Hippocampal formation (tissue), 2 donors: ENCODE results near the gene ITSN2.

ENCODE experiments used
- DNase-seq, 2 donors: peaks; one replicate each; lab custom pipeline; 2025; lab: John Stamatoyannopoulos, UW

Gene ITSN2

DNA sequence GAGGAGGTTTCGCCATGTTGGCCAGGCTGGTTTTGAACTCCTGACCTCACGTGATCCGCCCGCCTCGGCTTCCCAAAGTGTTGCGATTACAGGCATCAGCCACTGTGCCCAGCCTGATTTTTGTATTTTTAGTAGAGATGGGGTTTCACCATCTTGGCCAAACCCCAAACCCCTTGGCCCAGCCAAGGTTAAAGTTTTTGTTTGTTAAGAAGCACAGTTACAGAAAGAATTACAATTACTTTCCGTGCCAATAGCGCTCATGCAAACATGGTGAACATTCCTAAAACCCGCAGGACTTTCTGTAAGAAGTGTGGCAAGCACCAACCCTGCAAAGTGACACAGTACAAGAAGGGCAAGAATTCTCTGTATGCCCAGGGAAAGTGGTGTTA is 26.1 kb downstream of the ITSN2 start:
- DNase-seq, result no peak

DNA sequence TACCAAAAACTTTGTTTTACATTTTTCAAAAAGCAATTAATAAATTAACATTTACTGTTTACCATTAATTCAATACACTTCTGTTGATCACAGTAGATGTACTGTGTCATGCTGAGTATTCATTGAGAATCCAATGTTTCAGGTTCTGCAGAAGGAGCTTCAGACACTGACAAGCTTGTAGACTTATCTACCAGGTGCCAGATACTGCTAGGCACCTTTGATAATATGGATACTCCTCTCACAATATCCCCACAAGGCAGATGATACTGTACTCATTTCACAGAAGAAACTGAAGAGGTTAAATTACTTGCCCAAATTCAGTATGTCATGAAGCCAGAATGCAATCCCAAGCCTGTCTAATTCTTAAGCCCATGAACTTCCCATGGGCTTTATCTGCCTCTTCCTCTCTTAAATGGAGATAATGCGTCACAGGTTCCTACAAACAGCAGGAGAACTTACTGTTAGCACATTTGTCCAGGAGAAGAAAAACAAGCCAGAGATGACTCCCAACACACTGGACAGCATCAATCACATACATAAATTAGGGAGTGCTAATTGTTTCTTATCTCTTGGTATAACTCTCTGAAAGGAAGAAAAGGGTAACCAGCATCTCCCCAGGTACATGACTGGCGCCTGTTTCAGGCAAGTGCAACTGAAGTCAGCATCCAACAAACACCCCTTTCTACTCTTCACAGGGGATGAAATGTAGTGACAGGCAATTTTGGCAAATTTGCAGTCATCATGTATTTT is 27.4 kb downstream of the ITSN2 start:
- no peak for DNase-seq

DNA sequence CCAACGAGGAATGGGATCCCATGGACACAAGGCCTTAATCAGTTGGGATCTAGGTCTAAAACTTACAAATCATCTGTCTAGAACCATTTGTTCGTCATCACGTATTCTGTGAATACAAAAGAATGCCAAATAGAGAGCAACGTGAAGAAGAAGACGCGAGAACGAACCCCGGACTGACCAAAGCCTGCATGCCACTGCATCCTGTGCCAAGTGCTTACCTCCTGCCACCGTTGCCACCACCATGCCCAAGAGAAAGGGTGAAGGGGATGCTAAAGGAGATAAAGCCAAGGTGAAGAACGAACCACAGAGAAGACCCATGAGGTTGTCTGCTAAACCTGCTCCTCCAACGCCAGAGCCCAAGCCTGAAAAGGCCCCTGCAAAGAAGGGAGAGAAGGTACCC is 30.2 kb downstream of the ITSN2 start:
- DNase-seq, result no peak

DNA sequence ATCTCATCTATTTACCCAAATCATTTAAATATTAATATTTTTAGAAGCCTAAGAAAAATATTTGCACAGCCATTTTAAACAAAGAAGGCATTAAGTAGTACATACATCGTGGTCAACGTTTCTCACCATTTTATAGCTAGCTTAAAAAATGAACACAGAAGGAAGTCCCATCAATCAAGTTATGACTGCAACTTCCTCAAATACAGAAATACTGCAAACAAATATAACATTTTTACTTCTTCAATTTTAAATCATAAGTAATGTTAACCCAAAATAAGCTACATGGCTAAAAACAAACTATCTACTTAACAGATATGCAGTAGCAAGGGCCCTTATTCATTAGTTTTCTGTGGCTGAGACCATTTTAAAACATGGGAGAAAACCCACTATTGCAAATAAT is 30.6 kb downstream of the ITSN2 start:
- no peak for DNase-seq

DNA sequence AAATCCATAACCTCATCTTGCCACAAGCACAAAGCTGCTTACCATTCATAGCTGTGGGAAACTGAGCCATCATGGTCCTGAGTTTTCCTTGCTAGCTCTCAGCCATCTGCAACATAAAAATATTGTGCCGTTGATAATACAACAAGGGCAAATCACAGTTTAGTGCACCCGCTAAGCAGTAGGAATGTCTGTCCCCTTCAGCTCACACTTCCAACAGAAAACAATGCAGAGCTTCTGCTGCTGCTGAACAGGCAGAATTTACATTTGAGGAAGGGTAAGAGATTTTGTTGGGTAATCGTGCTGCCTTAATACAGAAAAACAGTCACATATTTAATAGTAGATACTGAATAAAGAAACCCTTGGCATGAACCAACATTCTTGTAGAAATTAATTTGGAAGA is 32.3 kb downstream of the ITSN2 start:
- DNase-seq, result no peak

DNA sequence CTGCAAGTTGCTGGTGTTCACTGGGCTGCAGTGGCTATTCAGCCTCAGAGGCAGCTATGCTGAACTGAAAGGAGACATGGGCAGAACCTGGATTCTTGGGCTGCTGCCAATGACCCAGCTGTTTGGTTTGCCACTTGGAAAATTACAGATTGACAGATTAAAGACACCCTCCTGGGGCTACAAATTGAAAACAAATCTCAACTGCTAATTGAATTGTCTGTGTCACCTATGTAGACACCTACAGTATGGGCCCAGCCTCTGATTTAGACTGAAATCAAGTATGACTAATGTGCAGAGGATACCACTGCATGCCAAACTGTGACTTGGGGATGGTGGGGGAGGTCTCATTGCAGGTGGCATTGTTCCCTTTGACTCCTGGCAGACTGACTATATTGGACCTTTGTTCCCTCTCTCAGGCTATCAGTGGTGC is 42.8 kb downstream of the ITSN2 start:
- no peak for DNase-seq

DNA sequence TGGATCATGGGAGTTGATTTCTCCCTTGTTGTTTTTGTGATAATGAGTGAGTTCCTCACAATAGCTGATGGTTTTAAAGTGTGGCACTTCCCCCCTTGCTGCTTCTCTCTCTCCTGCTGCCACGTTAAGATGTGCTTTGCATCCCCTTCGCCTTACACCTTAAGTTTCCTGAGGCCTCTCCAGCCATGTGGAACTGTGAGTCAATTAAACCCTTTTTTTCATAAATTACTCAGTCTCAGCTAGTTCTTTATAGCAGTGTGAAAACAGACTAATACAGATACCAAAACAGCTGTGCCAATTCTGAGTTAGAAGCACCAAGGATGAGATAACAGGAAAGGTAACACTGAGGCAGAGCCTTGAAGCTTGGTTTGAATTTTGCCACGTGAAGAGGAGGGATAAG is 44.7 kb downstream of the ITSN2 start:
- DNase-seq, result no peak

DNA sequence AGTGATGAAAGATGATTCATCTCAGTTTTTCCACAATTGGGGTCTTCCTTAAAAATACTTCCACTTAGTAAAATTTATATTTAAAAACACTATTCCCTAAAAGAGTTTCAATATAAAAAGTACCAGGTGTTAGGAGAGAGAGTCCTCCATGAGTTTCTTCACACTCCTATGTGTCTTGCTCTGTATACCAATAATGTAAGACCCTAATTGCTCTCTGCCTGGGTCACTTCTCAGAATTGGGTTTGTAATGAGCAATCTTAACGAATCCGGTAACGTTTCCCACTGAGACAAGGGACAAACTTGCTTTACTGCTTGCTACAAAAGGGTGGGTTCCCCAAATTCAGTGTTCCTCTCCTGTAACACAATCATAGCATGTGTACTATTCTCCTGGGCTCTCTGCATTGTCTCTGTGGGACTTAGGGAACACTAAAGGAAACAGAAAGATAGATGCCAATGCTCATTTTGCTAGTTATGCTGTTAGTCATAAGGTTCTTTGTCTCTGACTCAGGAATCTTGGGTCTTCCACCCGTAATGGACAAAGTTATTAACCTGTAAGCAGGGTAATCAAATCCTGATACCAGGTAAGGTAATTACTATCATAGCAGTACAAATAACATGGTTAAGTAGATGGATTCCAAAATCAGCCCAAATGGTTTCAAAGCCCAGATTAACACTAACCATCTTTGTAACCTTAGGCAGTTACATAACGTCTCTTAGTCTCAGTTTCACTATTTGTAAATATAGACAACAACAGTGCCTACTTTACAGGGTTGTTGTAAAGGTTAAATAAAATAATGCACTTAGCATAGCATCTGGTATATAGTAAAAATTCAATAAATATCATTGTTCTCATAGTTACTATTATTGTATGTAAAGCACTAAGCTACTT is 46.3 kb downstream of the ITSN2 start:
- DNase-seq, result no peak

DNA sequence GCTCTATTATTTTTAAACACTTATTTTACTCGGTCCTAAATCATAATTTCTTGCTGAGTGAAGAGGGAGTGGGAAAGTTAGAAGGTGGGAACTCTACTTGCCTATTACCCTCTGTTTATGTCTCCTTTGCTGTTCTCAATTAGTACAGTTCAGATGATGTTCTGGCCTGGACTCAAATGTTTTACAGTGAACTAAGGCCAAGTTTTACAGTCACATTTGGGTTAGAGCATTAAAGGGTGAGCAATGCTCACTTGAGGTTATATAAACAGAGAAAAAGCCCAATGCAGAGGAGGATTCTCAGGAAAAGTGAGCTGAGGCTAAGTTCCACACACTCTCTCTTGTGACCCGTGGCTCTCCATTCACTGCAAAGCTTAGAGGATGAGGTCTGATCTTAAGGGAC is 52.4 kb downstream of the ITSN2 start:
- no peak for DNase-seq

DNA sequence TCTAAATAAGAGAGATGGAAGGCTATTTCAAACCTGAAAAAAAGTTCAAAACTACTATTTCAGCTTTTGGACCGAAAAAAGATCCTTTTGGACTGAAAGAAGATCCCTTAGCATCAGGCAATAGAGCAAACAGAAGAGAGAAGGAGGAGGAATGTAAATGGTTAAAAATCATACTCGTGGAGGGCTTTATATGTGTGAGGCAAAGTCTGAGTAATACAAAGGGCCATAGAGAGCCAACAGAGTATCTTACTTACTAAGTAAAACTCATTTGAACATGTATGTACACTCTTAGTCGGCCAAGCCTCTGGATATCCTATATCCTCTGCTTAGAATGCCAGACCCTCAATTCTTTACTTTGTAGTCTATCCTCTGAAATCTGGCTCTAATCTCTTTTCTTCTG is 55.7 kb downstream of the ITSN2 start:
- no peak for DNase-seq

DNA sequence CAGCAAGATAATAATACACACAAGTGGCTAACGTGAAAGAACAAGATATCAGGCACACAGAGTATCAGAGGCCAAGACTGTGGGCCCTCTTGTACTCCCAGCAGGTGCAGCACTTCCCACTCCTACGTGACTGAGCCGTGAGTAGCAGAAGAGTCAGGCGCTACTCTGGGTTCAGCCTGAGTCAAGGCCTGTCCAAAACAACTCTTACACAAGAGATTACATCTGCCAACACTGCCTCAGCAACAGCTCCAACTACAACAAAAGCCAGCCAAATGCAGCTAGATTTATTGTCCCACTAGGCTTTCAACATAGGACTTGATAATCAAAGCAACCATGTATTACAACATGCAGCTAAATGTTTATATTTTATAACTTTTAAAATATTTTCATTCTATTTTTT is 56.2 kb downstream of the ITSN2 start:
- DNase-seq, result peak; percentile 29 to 65

DNA sequence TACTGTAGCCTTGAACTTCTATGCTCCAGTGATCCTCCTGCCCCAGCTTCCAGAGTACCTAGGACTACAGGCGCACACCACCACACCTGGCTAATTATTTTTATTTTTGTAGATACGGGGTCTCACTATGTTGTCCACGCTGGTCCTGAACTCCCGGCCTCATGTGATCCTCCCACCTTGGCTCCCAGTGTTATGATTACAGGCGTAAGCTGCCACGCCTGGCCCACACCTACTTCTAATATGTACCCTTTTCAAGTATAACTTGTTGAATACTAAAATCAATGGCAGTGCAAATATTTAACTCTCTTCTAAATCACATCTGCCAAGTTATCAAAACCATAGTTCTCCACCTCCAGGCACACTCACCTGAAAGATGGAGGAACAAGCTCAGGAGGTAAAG is 58.7 kb downstream of the ITSN2 start:
- DNase-seq, result no peak

DNA sequence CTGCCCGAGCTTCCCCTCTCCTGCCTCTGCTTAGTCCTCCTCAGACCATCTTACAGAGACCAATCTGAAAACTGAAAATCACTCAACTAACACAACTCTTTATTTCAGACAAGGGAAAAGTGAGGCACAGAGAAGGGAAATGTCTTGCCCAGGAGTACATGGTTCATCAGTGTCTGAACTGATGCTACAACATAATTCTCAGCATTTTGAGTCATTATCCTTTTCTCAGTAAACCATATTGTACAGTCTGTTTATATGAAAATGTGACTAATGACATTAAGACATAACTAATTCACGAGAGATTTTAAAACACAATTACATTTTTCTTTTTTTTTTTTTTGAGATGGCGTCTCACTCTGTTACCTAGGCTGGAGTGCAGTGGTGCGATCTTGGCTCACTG is 62.7 kb downstream of the ITSN2 start:
- no peak for DNase-seq

DNA sequence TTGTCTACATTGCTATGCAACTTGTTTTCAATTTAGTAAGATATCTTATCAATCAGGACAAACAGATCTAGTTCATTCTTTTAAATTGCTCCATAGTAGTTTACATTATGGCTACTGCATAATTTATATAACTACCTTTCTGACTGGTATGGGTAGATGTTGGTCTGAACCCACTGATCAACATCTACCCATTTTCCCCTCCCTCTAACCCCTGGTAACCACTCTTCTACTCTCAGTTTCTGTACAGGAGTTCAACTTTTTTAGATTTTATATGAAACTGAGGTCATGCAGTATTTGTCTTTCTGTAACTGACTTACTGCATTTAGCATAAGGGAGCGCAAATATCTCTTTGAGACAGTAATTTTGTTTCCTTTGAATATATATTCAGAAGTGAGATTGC is 73.2 kb downstream of the ITSN2 start:
- DNase-seq, result no peak

DNA sequence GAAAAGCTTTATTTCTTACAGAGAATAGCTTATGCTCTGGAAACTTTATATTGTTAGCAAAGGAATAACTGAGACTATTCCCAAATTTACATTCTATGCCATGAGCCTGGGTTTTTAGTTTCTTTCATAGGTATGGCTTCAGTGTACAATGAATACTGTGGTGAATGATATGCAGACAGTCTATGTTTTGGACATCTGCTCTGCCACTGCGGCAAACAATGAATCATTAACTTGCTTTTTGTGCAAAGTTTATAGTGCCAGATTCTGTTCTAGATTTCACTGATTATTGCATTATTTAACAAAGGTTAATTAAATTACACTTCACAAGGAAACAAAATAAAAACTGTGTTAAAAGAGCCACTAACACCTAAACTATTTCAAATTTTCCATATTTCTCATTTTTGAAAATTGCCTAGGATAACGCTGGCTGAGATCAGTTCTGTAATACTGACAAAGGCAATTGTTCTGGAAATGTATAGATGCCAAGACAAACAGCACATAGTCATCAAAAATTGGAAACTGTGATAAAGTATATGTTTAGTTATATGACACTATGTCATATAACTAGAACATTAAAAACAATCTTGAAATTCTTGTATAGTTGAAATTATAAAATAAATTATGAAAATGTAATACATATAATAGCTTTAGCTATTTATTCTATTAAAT is 74.7 kb downstream of the ITSN2 start:
- peak in 1 of 2 donors; percentile 4 for DNase-seq

DNA sequence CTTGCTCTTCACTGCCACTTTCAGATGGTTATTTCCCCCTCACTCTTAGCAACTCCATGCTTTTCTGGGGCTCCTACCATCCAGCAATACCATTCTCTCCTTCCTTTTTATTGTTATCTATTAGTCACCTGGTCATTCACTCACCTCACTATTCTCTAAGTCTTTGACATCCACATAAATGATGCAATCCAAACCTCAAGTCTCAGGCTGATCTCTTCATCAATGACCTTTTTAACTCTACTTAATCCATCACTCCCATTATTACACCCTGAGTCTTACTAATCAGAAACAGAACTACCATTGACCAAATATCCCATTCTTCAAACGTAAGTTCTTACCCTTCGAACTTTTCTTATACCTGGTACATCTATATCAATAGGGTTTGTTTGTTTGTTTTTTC is 79.7 kb downstream of the ITSN2 start:
- no peak for DNase-seq

DNA sequence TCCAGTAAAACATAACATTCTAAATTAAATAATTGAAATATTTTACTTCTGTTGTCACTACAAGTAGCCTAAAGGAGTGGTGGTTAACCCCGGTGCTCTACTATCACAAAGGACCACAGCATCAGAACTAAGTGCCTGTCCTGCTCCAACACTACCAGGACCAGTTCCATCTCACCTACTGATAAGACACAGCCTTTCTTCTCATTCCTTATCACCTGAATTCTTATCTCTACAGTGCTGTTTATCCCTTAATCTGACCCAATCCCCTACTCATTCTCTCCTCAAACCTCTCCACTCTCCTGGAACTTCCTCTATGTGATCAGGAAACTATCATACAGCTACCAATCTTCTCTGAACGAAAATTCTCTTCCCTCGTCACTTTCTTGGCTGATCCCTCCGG is 80.2 kb downstream of the ITSN2 start:
- no peak for DNase-seq

DNA sequence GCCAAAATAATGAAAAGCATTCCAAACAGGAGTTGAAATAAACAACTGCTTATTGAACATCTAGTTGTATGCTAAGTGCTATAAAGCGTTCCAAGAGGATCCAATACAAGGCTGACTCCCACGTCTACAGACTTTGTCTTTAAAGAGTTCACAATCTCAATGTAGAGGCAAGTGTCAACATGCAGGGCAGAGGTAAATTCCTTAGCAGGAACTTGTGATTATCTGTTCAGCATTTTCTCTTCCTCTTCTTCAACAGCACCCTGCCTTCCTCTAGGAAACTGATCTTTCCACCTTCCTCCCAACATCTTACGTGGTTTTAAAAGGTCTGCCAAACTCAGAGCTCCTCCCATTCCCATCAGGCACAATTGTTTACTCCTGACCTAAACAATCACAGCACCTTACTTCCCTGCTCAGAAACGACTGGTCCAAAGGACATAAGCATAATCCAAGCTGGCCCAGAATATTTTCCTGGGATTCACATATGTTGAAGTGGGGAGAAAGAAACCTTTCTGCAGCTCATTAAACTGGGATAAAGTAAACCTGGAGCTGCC is 83.9 kb downstream of the ITSN2 start:
- DNase-seq, result no peak

DNA sequence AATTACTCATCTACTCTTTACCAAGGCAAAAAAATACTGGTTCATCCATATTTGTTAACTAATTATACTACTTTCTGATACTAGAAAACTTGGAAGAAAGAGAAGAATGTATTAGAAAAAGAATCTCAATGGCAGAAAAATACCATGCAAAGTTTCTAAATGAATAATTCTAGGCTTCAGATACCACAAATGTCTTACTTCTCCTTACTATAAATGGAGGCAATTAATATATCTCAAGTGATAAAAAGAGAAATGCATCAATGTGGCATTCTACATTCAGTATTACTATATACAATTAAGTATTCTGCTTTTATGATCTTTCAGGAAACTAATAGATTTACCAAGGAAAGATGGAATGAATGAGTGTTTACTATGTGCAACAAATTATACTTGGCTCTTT is 85.5 kb downstream of the ITSN2 start:
- no peak for DNase-seq

DNA sequence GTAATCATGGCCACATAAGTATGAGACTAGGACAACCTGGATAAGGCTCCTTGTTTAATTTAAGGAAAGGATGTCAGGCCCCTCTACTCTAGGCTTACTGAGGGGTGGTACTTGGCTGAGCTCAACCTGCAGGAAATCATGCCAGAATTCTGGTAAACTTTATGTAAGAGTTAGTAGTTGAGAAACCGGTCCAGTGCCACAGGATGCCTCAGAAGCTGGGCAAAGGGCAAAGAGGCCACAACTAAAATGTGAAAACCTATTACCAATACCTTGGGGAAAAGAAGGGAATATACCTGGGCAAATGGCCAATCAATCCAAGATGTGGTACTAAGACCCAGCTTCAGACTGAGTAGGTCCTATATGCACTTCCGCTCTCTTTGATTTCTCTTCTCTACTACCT is 86.7 kb downstream of the ITSN2 start:
- DNase-seq, result no peak

DNA sequence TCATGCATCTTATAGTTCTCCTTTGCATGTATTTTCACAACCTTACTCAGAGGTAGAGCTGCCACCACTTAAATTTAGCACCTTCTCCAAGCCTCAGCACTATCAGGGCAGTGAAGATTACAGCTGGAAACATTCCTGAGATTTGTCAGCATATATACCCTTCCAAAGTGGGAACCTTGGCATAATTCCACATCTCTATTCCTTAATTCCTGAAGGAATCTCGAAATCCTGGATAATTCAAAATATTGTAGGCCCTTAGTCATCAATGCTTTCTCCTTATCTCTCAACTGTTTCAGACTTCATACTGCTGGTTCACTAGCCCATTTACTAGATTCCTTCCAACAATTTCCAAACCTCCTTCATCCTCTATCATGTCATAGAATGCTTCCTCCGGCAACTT is 87.4 kb downstream of the ITSN2 start:
- no peak for DNase-seq

DNA sequence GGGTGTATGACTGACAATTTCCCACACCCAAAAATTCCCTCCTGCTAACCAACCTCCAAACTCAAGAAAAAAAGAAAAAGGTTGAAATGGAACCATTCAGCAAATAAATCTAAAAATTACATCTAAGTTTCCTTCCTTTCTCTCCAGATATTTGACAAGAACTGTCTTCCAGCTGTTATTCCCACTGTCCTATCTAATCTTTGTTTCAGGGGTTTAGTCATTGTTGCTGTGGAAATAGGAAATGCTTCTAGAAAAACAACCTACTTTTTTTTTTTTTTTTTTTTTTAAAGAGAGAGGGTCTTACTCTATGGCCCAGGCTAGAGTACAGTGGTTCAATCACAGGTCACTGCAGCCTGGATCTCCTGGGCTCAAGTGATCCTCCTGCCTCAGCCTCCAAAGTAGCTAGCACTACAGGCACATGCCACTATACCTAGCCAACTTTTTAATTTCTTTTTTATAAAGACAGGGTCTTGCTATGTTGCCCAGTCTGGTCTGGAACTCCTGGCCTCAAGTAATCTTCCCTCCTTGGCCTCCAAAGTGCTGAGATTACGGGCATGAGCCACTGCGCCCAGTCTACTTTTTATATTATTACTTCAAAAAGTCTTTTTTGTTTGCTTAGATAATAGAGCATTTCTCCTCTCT is 88.1 kb downstream of the ITSN2 start:
- DNase-seq, result no peak
